ENCODE measurements around the gene SUPT4H1.

The SUPT4H1 gene

GRCh38 chr17:58328195-58329034 is 23.6 kb downstream of the SUPT4H1 start, which contains the start of gene TSPOAP1:
TSPOAP1 (minus strand) TSS chr17:58328795; CDS start chr17:58327920, 875 bp downstream.
- peak; percentile 96 for DNase-seq

DNA sequence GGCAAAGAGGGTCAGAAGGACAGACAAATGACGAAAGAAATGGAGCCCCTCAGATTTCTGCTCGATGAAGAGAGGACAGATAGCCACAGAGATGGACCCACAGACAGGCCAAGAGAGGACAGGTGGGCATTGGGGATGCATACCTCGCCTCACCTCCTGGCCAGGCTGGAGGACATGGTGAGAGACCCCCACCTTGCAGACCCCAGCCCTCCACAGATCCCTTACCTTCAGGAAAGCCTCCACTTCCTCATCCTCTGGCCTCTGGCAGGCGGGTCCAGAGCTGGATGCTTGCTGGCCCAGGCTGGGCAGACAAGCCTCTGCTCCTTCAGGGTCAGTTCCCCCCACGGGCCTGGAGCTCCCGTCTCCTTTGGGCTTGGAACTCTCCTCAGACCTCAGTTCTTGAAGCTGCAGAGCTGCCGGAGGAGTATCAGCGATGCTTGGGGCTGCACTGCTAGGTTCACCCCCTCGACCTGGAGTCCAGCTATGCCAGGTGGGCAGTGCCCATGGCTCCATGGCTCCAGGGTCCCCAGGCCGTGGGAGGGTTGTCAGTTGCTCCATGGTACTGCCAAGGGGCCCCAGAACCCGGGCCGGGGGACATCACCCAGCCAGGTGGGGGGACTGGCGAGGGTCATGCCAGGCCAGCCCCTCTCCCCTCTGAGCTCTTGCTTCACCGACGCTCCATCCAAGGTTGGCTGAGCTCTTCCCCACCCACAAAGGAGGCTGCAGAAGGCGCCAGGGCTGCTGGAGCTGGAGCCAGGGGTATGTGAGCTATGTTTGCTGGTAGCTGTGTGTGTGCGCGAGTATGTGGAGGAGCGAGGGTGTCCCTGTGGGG is 24.4 kb downstream of the SUPT4H1 start:
- DNase-seq: peak; percentile 63

DNA sequence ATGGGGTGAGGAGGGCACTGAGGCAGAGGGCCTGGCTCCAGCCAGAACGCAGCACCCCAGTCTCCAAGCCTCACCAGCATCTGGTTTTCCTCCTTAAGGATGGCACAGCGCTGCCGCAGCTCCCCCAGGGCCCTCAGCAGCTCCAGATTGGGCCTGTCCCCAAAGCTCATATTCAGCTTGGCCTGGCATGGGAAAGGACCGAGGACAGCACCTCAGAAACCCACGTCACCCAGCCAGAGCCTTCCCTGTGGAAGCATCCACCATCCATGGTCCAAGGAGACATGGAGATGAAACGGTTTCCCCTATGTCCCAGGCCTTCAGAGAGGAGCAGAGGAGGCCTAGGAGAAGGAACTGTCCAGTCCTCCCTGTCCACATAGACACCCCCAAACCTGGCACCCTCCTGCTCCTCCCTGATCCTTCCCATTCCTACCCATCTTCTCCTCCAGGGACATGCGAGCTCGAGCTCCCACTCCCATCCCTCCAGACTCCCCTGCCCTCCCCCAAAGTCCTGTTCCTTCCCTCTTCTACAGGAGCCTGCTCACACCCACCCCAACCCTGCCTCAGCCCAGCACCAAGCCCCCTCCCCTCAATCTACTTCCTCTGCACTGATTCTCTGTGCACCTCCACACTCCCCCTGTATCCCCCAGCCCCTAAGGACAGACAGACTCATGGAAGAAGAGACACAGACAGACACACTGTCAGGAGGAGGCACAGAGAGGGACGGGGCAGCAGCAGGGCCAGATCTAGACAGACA is 25.2 kb downstream of the SUPT4H1 start:
- peak; percentile 41 for DNase-seq

GRCh38 chr17:58325976-58326468 is 26.0 kb downstream of the SUPT4H1 start:
- peak; percentile 49 for DNase-seq

GRCh38 chr17:58325289-58325726 is 26.7 kb downstream of the SUPT4H1 start:
- DNase-seq: peak; percentile 36

- DNase-seq: peak; percentile 61
Measured at GRCh38 chr17:58324409-58325288, 27.4 kb downstream of the SUPT4H1 start.

DNA sequence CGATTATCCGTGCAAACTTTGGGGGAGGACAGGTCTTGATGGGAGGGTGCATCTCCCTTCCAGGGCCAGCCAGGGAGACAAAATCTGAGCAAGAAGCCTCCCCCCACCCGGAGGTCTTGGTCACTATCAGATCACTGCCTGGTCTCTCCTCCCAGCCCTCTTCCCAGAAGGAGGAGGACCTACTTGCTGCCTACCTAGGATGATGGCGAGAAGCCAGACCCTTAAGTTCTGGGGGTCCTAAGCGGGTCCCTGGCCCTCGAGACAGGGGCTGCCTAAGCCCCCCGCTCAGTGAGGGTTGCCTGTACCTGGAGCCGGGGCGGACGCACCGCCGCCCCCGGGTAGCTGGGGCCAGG is 28.0 kb downstream of the SUPT4H1 start:
- DNase-seq: no peak

DNA sequence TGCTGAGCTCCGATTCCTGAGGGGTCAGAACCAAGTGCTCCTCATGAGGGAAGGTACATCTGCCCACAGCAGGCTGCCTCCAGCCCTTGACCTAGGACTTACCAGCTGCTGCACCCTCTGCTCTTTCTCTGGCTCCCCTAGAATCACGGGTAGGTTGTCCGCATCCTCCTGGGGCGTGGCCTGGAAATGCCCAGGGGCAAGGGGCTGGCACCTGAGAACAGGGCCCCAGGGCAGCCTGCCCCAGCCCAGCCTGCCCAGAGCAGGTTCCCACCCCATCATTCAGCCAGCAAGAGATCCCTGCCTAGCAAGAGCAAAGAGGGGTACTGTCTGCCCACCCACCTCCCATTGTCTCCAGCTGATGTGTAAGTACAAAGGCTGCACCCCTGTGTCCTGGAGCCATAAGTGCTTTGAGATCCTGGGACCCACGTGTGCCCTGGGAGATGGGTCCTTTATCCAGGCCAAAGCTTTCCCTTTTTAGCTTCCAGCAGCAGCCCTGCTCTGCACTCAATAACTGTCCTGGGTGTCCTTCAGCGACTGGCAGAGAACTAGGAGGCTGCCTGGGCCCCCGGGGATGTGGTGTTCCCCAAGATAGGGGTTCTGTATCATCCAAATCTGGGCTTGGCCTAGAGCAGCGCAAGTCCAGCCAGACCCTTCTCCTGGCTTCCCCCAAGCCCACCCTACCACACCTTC is 28.5 kb downstream of the SUPT4H1 start:
- no peak for DNase-seq

GRCh38 chr17:58322581-58323185 is 29.3 kb downstream of the SUPT4H1 start:
- DNase-seq: no peak

DNA sequence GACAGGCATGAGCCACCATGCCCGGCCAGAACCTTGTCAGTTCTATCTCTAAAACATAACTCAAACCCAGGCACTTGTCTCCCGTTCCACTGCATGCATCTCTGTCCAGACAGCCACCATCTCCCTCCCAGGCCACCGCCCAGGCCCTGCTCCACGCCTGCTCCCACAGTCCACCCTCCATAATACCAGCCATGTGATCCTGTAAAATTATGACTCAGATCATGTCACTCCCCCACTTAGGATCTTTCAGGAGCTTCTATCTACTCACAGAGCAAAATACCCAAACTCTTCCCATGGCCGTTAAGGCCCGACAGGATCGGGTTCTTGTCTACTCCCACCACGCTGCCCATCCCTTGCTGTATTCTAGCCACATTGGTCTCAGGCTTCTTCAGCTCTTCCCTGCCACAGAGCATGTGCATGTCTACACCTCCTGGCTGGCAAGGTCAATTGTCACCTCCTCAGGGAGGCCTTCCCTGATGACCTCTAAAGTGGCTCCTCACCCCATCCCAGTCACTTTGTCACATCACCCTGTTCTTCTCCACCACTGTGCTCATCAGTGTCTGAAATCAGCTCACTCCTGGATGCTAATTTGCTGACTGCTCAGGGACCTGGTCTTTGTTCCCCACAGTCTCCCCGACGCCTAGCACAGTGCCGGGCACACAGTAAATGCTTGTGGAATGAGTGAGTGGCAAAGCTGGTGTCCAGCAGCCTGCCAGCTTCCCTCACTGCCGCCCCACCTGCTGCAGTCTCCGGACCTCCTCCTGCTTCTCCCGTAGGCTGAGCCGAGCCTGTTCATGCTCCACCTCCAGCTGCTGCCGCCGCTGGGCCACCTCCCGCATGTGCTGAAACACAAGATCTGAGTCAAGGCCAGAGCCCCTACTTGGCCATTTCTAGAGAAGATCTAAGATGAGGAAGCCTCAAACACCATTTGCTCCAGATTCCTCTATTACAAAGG is 30.2 kb downstream of the SUPT4H1 start:
- no peak for DNase-seq

GRCh38 chr17:58320570-58321323 is 31.3 kb downstream of the SUPT4H1 start:
- no peak for DNase-seq

- DNase-seq: no peak
Measured at GRCh38 chr17:58320163-58320558, 31.8 kb downstream of the SUPT4H1 start.

DNA sequence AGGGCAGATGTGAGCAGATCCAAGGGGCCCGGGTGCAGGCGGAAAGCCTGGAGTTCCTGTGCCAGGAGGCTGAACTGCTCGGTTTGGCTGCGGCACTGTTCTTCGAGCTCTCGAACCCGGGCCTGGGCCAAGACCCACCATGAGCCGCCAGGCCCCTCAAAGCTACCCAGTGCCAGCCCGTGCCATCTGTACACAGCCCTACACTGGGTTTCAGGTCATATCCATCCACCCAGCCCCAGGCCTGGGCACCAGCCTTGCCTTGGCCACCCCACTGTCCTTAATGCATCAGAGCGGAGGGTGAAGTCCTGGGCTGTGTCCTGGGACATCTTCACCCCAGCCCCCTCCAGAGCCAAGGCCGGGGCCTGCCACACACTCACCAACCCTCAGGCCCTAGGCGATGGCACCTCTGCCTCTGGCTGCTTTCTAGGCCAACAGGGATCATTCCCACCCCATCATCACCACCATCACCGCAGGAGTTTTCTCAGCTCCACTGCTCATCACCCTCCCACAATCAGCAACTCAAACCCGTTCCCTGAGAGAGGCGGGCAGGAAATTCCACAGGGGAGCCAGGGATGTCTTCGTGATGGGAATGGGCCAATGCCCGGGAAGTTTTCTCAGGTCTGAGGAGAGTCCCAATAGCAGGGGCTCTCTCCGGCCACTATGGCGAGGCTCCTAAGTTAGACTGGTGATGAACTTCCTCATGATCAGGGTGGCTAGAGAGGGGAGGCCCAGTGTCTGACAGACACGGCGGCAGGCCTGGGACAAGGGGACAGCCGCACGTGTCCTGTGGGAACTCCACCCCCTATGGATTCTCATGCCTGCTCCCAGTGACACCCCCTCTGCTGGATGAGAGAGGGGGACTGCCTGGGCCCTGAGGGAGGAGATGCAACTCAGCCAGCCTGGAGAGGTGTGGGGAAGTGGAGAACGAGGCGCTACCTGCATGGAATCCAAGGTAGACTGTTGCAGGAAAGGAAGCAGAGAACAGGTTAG is 32.5 kb downstream of the SUPT4H1 start:
- no peak for DNase-seq

- no peak for DNase-seq
Measured at GRCh38 chr17:58318627-58319172, 33.3 kb downstream of the SUPT4H1 start.

DNA sequence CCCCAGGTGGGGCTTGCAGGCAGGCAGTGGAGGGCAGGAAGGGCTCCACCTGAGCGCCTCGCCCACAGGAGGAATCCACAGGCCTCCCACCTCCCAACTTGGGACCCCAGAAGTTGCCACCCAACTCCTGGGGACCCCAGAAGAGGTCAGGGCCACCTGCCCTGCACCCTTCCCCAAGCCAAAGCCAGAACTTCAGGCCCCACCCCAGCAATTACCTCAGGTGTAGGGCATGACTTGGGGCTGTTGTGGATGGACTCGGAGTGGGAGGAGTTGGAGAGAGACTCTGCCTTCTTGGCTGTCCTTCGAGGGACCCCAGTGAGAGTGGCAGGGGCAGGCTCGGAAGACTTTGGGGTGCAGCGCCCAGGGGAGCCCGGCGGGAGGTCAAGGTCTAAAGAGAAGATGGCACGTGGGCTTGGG is 33.9 kb downstream of the SUPT4H1 start:
- DNase-seq: no peak

- DNase-seq: peak; percentile 89
Measured at GRCh38 chr17:58317421-58318064, 34.5 kb downstream of the SUPT4H1 start.

Measured in hematopoietic multipotent progenitor cell treated with erythropoietin and hydrocortisone succinate and interleukin-3 and kit ligand, for 6 days (in vitro differentiated cells).